Limb (tissue), 2 donors: ENCODE measurements around the gene PXMP4.

Experiments used
- DNase-seq, 2 donors: peaks; one replicate each; pipeline ENCODE4 v3.0.0-alpha.2; 2016; ENCODE audit errors: extremely low spot score in 2 of 2

The PXMP4 gene

GRCh38 chr20:33670715-33671499, 49.2 kb downstream of the PXMP4 start:
- no peak for DNase-seq

- peak in 1 of 2 donors; percentile 25 for DNase-seq
Measured at GRCh38 chr20:33669873-33670640, 50.1 kb downstream of the PXMP4 start.

GRCh38 chr20:33669224-33669623, 50.9 kb downstream of the PXMP4 start:
- DNase-seq, result no peak

GRCh38 chr20:33668466-33669155, 51.5 kb downstream of the PXMP4 start:
- peak in 1 of 2 donors; percentile 33 for DNase-seq

- DNase-seq, result peak in 1 of 2 donors; percentile 87
Measured at GRCh38 chr20:33667676-33668465, 52.2 kb downstream of the PXMP4 start.

GRCh38 chr20:33667245-33667675, 52.9 kb downstream of the PXMP4 start:
- peak in 1 of 2 donors; percentile 63 for DNase-seq

GRCh38 chr20:33666293-33667244, 53.5 kb downstream of the PXMP4 start, which contains the start of gene ACTL10:
ACTL10 (plus strand) TSS chr20:33666943; CDS start chr20:33667498, 555 bp downstream.
- DNase-seq, result peak; percentile 79 to 88

- DNase-seq, result peak in 1 of 2 donors; percentile 27
Measured at GRCh38 chr20:33664762-33665144, 55.4 kb downstream of the PXMP4 start.

- no peak for DNase-seq
Measured at GRCh38 chr20:33664085-33664761, 55.9 kb downstream of the PXMP4 start.

- peak in 1 of 2 donors; percentile 86 for DNase-seq
Measured at GRCh38 chr20:33663161-33664084, 56.7 kb downstream of the PXMP4 start.

GRCh38 chr20:33662172-33662571, 57.9 kb downstream of the PXMP4 start, which contains the start of gene C20orf144:
C20orf144 (plus strand) TSS chr20:33662327; CDS start chr20:33662346, 19 bp downstream.
- peak in 1 of 2 donors; percentile 37 for DNase-seq

- DNase-seq, result no peak
Measured at GRCh38 chr20:33660685-33661058, 59.4 kb downstream of the PXMP4 start.

- no peak for DNase-seq
Measured at GRCh38 chr20:33660035-33660684, 60.0 kb downstream of the PXMP4 start.

- DNase-seq, result no peak
Measured at GRCh38 chr20:33659341-33660034, 60.6 kb downstream of the PXMP4 start.

- DNase-seq, result no peak
Measured at GRCh38 chr20:33658929-33659328, 61.2 kb downstream of the PXMP4 start.

- peak in 1 of 2 donors; percentile 28 for DNase-seq
Measured at GRCh38 chr20:33658510-33658909, 61.6 kb downstream of the PXMP4 start.

- DNase-seq, result peak in 1 of 2 donors; percentile 31
Measured at GRCh38 chr20:33657704-33658095, 62.4 kb downstream of the PXMP4 start.
